HPDE6-E6E7 (cell line): ENCODE data around the gene TAF6.

Experiments used
- DNase-seq: peaks from one replicate; pipeline ENCODE4 v3.0.0; 2011; ENCODE audit warnings: missing footprints; ENCODE audit errors: extremely low spot score

Gene TAF6

GRCh38 chr7:100119072-100119969 lies at the start of gene TAF6, which contains the start of gene CNPY4:
TSS of gene TAF6 (minus strand) at chr7:100119358. CDS start at chr7:100114209, 5,149 bp downstream.
TSS of gene CNPY4 (plus strand) at chr7:100119634. CDS start at chr7:100119745, 111 bp downstream.
- peak; percentile 99 for DNase-seq

GRCh38 chr7:100167912-100168323 lies 48.8 kb upstream of the TAF6 start:
- no peak for DNase-seq

- no peak for DNase-seq
Measured at GRCh38 chr7:100166970-100167911, 48.1 kb upstream of the TAF6 start.

GRCh38 chr7:100166317-100166940 lies 47.3 kb upstream of the TAF6 start:
- DNase-seq: no peak

- DNase-seq: no peak
Measured at GRCh38 chr7:100163871-100164270, 44.7 kb upstream of the TAF6 start.

- DNase-seq: peak; percentile 89
Measured at GRCh38 chr7:100163006-100163531, 43.9 kb upstream of the TAF6 start.

GRCh38 chr7:100160067-100160466 lies 40.9 kb upstream of the TAF6 start:
- no peak for DNase-seq

GRCh38 chr7:100159099-100159623 lies 40.0 kb upstream of the TAF6 start:
- no peak for DNase-seq

- DNase-seq: peak; percentile 90
Measured at GRCh38 chr7:100158229-100159098, 39.3 kb upstream of the TAF6 start, which contains the start of gene TRAPPC14. TSS of gene TRAPPC14 (minus strand) at chr7:100158723. CDS start at chr7:100158499, 224 bp downstream.

GRCh38 chr7:100157334-100158228 lies 38.4 kb upstream of the TAF6 start:
- peak; percentile 82 for DNase-seq

GRCh38 chr7:100157069-100157333 lies 37.8 kb upstream of the TAF6 start:
- no peak for DNase-seq

- no peak for DNase-seq
Measured at GRCh38 chr7:100156331-100157068, 37.3 kb upstream of the TAF6 start.

GRCh38 chr7:100155553-100156317 lies 36.6 kb upstream of the TAF6 start:
- no peak for DNase-seq

GRCh38 chr7:100154651-100155491 lies 35.7 kb upstream of the TAF6 start:
- DNase-seq: no peak

GRCh38 chr7:100153708-100154535 lies 34.8 kb upstream of the TAF6 start:
- no peak for DNase-seq
